SU-DHL-6 (cell line): ENCODE results near the gene MDM2.

Experiments
- EZH2phosphoT487 ChIP-seq: fragments of 200-600 bp; sonication (generic), shearing (Covaris generic); conservative IDR thresholded peaks from 2 replicates; pipeline ENCODE4 v1.6.1; 2018; ENCODE audit warnings: mild to moderate bottlenecking, antibody characterized with exemption, low read length, moderate library complexity, mixed read lengths
- TF ChIP-seq, protein P1 (sequence below): fragments of 200-600 bp; sonication (generic); IDR thresholded peaks from one replicate; pipeline ENCODE4 v1.5.1; 2017; ENCODE audit warnings: antibody characterized with exemption, mild to moderate bottlenecking, low read length, moderate library complexity; ENCODE audit not compliant: insufficient read depth, poor library complexity, severe bottlenecking

DNA sequence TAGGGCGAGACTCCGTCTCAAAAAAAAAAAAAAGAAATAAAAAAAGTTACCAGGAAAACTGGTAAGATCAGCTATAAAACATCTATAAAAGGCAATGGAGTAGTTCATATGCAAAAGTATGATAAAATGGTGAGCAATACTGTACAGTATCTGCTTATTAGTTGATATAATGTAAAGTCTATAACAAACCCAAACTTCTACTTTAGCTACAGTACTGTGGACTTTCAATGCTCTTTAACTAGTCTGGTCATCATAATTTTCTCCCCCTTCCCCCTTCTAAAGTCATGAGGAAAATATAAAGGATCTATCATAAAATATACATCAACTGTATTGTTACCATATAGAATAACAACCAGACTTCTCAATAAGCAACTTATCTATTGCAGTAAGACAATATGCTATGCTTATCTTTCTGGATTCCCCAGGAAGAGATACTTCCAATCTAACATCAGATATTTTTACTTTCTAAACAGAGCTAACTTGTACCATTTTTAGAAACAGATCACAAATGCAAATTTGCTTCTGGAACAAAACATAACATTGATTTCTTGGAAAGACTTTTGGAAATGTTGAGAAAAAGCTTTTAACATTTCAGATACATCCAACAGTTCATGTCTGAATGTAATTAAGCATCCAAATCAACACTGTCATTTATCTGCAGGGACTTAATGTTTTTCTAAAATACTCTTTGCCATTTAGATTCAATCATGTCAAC is 43.8 kb downstream of the MDM2 start:
- TF ChIP-seq, protein P1, sequence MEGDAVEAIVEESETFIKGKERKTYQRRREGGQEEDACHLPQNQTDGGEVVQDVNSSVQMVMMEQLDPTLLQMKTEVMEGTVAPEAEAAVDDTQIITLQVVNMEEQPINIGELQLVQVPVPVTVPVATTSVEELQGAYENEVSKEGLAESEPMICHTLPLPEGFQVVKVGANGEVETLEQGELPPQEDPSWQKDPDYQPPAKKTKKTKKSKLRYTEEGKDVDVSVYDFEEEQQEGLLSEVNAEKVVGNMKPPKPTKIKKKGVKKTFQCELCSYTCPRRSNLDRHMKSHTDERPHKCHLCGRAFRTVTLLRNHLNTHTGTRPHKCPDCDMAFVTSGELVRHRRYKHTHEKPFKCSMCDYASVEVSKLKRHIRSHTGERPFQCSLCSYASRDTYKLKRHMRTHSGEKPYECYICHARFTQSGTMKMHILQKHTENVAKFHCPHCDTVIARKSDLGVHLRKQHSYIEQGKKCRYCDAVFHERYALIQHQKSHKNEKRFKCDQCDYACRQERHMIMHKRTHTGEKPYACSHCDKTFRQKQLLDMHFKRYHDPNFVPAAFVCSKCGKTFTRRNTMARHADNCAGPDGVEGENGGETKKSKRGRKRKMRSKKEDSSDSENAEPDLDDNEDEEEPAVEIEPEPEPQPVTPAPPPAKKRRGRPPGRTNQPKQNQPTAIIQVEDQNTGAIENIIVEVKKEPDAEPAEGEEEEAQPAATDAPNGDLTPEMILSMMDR: no peak
- no peak for TF ChIP-seq EZH2phosphoT487
